Stimulated activated CD8-positive, alpha-beta memory T cell treated with anti-CD3 and anti-CD28 coated beads, Interleukin-7, amount 100 ng/mL, for 24 hours (primary cell): ENCODE results near the gene ATP8A2.
"Not testable (repeated sequence)": the region's sequence is repeated elsewhere in the genome, so short reads cannot be mapped to it uniquely, and the experiment has no call there.

Experiments used
- DNase-seq: peaks from one replicate; pipeline ENCODE4 v3.0.0-alpha.2; 2020; ENCODE audit warnings: low read depth

ATP8A2 gene

DNA sequence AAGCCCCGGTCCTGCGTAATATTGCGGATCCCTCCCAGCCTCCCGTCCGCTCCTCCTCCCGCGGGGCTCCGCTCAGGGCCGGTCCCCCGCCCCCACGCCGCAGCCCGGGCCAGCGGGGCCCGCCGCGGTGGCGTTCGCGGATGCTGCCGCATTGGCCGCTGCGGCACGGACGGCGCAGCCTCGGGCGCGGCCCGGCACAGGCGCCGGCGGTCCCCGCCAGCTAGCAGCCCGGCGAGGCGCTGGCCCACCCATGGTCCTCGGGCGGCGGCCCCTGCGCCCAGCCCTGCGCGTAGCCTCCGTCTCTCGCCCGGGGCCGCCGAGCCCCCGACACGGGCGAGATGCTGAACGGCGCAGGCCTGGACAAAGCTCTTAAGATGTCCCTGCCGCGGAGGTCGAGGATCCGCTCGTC lies at the start of gene ATP8A2:
ATP8A2 (plus strand) TSS at position 100 of the 409 bp plus-strand sequence; CDS start at position 339, 239 bp downstream.
- no peak for DNase-seq

DNA sequence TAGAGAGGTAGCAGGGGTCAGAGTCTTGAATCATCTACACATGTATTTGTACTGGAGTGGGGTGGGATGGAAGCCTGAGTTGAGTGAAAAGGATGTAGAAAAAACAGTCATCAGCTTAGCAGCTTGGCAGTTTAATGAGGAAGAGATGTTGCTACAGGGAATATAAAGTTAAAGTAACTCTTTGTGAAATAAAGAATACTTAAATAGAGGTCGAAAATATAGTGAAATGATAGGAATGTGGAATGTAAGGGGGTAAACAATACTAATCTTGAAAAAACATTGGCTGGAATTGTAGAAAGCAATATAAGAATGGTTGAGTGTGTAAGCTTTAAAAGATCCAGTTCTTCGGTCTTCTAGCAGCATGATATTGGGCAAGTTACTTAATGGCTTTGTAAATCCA lies 47.7 kb upstream of the ATP8A2 start:
- DNase-seq = no peak

GRCh38 chr13:25329706-25330105 lies 42.1 kb upstream of the ATP8A2 start:
- DNase-seq = no peak

DNA sequence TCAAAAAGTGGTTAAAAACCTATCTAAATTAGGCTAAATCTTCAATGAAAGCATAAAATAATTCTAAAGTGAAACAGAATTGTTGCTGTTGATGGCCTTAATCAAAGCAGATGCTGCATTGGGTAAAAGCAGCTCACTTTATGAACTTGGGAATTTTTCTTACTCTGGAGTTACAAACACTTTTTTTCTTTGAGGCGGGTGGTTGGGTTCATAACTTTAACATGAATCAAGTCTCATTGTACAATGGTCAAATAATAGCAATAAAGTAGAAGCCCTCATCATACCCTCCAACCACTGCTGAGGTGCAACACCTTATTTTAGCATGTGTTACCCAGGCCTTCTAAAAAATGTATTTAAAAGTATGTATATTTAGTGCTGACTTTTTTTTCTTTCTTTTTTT lies 41.2 kb upstream of the ATP8A2 start:
- DNase-seq = no peak

DNA sequence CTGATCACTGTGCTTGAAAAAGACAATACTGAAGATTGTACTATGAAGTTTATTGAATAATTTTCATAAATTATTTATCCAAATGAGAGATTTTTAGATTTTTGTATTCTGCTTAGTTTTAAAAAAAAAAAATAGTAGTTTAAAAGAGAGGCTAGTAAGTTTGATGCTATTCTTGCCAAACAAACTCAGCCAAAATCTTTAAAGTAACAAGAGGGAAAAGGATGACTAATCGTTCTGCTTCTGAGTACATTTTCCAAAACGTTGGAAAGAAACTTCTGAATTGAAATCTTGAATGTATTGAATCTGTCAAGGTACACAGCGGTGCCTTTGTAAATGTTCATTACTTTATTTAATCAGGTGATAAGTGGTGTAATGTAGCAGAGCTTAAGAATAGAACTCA lies 35.9 kb upstream of the ATP8A2 start:
- DNase-seq = no peak

GRCh38 chr13:25345576-25345975 lies 26.2 kb upstream of the ATP8A2 start:
- no peak for DNase-seq

- no peak for DNase-seq
These were observed 24.6 kb upstream of the ATP8A2 start for GRCh38 chr13:25347151-25347550.

DNA sequence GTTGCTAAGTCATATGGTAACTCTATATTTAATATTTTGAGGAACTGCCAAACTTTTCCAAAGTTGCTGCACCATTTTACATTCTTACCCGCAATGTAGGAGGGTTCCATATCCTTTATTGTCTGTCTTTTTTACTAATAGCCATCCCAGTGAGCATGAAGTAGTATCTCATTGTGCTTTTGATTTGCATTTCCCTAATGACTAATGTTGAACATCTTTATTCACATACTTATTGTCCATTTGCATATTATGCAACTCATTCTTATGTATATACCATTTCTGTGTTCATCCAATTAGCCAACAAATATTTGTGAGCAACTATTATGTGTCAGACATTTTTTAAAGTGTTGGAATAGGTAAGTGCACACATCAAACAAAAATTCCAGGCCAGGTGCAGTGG lies 20.4 kb upstream of the ATP8A2 start:
- DNase-seq = no peak

DNA sequence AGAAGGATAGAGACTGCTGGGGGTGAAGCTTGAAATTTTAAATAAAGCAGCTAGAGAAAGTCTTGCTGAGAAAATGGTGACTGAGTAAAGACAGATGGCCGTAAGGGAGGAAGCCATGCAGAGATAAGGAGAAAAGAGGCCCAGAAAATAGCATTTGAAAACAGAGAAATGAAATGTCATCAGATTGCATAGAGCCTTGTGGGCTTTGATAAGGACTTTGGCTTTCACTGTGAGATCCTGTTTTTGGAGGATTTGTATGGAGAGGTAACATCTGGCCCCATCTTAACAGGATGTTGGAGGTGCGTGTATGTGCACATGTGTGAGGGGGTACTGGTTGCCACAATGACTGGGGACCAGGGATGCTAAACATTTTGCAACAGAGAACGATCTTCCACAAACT lies 19.5 kb upstream of the ATP8A2 start:
- no peak for DNase-seq

DNA sequence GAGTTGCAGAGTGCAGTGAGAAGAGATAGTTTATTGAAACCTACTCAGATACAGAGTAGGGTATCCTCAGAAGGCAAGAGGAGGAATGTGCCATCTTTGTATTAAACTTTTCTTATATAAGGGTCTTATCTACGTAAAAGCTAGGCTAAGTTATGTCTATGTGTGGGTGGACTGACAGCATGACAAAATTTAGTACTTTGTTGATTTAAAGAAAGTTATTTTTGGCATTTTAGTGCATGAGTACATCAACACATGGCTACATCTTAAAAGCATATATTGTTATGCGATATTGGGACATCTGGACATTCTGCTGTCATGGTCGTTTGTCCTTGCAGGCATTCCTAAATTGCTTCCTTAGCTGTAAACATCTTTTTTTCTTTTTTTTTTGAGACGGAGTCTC lies 19.0 kb upstream of the ATP8A2 start:
- no peak for DNase-seq

GRCh38 chr13:25353344-25353743 lies 18.4 kb upstream of the ATP8A2 start:
- DNase-seq = no peak

DNA sequence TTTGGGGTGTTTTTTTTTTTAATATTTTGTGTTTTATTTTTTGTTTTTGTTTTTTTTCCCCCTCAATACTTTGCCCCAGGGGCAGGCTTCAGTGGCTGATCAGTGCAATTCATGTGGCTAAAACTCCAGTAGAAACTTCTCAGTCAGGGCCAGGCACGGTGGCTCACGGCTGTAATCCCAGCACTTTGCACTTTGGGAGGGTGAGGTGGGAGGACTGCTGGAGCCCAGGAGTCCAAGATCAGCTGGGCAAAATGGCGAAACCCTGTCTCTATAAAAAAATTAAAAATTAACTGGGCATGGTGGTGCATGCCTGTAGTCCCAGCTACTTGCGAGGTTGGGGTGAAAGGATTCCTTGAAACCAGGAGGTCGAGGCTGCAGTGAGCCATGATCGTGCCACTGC lies 17.4 kb upstream of the ATP8A2 start:
- no peak for DNase-seq

DNA sequence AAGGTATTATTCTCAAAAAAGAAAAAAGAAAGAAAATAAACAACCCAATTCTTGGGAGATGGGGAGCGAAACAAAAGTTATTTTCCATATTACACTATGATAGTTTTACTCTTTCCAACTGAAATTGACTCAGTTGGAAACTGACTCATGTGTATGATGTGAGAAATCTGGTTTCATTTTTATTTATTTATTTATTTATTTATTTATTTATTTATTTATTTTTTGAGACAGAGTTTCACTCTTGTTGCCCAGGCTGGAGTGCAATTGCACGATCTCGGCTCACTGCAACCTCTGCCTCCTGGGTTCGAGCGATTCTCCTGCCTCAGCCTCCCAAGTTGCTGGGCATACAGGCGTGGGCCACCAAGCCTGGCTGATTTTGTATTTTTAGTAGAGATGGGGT lies 11.3 kb upstream of the ATP8A2 start:
- not testable (repeated sequence) for DNase-seq

GRCh38 chr13:25365720-25366235 lies 6.0 kb upstream of the ATP8A2 start:
- DNase-seq = no peak

DNA sequence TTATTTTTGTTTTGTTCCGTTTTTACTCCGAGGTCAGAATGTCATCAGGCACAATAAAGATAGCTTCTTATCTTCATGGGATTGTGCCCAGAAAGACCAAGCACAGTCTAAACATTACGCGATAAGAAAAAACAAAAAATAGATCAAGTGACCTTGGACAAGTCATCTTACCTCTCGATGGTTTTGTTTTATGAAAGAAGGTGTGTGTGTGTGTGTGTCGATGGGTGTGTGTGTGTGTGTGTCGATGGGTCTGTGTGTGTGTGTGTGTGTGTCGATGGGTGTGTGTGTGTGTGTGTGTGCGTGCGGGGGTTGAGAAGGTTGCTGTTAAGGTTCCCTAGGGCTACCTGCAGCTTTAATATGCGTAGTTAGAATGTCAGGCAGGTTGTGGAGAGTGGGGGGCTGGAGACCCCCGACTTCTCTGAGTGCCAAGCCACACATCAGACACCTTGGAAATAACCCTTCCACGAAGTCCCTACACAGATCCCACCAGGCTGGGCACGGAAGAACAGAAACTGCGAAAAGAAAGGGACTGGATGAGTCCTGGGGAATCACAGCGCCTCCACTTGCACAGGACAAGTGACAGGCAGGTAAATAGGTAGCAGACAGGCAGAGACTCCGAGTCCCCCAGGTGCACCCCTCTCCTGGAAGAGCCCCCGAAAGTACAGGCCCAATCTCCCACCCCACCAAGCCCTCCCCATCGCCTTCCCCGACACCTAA lies 458 bp upstream of the ATP8A2 start:
- DNase-seq = no peak

DNA sequence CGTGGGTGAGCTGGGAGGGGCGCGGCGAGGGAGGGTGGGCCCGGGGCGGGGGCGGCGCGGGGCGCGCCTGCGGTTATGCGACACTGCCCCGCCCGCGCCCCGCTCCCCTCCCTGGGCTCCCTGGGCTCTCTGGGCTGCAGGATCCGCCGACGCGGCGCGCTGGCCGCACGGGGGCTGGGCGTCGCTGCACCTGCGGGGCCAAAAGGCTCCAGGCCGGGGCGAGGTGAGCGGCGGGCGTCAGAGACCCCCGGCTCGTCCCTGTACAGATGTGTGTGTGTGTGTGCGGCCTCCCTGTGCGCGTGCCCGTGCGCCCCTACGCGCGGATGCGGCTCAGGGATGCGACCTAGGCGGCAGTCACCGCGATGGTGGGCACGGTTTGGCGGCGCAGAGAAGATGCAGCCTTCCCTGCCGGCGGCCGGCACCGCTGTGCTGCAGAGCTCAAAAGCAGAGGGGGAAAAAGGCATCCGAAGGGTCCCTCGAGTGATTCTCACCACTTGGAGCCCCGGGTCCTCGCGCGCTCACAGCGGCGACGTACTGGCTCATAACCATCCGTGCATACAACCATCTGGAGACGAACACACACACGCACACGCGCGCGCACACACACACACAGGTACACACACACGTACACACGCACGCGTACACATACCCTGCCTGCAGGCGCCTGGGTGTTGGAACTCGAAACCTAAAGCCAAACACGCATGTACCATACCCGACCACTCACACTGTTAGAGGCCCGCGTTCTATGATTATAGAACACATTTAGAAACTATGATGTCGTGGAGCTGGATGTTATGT lies 709 bp downstream of the ATP8A2 start:
- no peak for DNase-seq

DNA sequence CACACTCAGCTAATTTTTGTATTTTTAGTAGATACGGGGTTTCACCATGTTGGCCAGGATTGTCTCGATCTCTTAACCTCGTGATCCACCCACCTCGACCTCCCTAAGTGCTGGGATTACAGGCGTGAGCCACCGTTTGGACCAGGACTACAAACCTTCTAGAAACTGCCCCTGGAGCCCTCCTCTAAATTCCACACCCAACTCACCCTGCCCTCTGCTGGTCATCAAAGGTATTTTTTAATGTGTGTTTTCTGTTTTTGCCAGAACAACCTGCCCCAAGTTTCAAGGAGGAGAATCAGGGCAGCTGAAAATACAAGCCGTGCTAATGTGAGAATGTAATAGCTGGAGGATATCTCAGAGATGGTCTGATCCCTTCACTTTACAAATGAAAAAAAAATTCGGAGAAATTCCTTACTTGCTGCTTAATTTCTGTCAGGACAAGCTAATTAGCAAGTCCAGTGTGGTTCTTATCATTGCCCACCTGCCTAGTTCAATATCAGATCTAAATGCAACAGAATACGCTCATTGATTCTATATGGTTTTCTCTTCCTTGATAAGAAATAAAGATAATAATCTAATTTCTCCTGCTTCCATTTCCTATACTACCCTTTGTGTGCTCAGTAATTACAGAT lies 4.1 kb downstream of the ATP8A2 start:
- DNase-seq = no peak

GRCh38 chr13:25377244-25377962 lies 5.6 kb downstream of the ATP8A2 start:
- no peak for DNase-seq

DNA sequence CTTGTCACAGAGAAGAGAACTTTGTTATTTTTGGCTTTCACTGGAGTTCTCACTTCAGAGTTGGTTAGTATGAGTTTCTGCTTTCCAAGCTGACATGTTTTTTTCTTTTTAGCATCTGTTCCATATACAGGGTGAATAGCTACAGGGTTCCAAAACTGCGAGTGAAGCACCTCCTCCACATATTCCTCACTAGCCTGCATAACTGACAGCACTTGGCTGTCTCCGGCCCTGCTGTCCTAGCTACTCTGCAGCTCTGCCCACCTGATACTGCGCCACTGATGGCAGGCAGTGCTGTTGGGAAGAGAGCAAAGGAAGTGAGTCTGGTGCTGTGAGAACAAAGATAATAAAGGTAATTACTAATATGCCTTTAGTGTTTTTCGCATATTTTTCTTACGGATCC lies 6.8 kb downstream of the ATP8A2 start:
- no peak for DNase-seq

- DNase-seq = no peak
These were observed 7.2 kb downstream of the ATP8A2 start for GRCh38 chr13:25379011-25379410.

DNA sequence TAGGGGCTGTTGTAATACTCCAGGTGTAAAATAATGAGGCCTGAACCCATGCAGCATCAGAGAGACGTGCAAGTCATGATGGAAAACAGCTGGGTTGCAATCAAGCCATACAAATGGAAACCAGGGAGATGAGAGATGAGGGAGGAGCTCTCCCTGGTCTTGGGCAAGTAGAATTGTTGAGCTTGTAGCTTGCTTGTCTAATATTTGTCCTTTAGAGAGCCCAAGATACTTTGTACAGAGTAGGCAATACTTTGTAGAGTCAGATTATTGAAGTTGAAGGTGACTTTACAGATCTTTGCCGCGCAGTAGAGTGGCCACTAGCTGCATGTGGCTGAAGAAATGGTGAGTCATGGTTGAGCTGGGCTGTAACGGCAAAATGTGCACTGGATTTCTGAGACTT lies 8.3 kb downstream of the ATP8A2 start:
- no peak for DNase-seq

GRCh38 chr13:25380741-25381324 lies 9.1 kb downstream of the ATP8A2 start:
- DNase-seq = no peak
